Activated CD8-positive, alpha-beta T cell treated with anti-CD3 and anti-CD28 coated beads for 36 hours (primary cell): Measurements from ENCODE around the gene LGALS4. TPM values are rescaled to one million over a fixed set of nuclear protein-coding genes. Genes with fewer than 3 reads are reported as not detected.
"Not testable (repeated sequence)": the region's sequence is repeated elsewhere in the genome, so short reads cannot be mapped to it uniquely, and the experiment has no call there.

Experiments used
- ATAC-seq: fragments of 200-7000 bp; cut with Tn5 transposase; one replicate; pipeline ENCODE4 v1.10.0; 2021; ENCODE audit warnings: mild to moderate bottlenecking, moderate library complexity
- CTCF ChIA-PET: fragments of 350-600 bp; sonication (Branson Sonifier 250); formaldehyde crosslinking; loops from one replicate; lab custom pipeline; 2021; ENCODE audit warnings: antibody characterized with exemption; lab: Charles Lee
- POLR2A ChIA-PET: fragments of 350-600 bp; sonication (Branson Sonifier 250); formaldehyde crosslinking; loops from one replicate; lab custom pipeline; 2021; ENCODE audit warnings: antibody characterized with exemption; lab: Charles Lee
- DNase-seq: peaks from one replicate; pipeline ENCODE4 v3.0.0-alpha.2; 2020
- H3K27ac Mint-ChIP-seq: one replicate; pipeline ENCODE4 v1.8.0; 2021; ENCODE audit warnings: mild to moderate bottlenecking, mixed read lengths
- H3K27me3 Mint-ChIP-seq: one replicate; pipeline ENCODE4 v1.8.0; 2021; ENCODE audit warnings: mixed read lengths
- H3K36me3 Mint-ChIP-seq: one replicate; pipeline ENCODE4 v1.8.0; 2021; ENCODE audit warnings: low read depth, mixed read lengths
- H3K4me1 Mint-ChIP-seq: one replicate; pipeline ENCODE4 v1.8.0; 2021; ENCODE audit warnings: low read depth, mixed read lengths
- H3K4me3 Mint-ChIP-seq: one replicate; pipeline ENCODE4 v1.8.0; 2021; ENCODE audit warnings: mild to moderate bottlenecking, moderate library complexity, mixed read lengths
- H3K9me3 Mint-ChIP-seq: one replicate; pipeline ENCODE4 v1.8.0; 2021; ENCODE audit warnings: mixed read lengths
- intact Hi-C: fragments of 100-400 bp; cut with micrococcal nuclease; formaldehyde crosslinking; loops from one replicate; pipeline ENCODE4 v1.10.0; 2022
- total RNA-seq, 2 experiments: library from RNA; stranded (reverse); gene quantifications; one replicate each; pipeline ENCODE4 v1.2.3, GENCODE V29; 2021
- TF ChIP-seq, protein P1 (sequence below): fragments of 200-600 bp; IDR thresholded peaks from one replicate; pipeline ENCODE4 v1.8.0; 2022; ENCODE audit warnings: antibody characterized with exemption, mild to moderate bottlenecking

LGALS4 gene
- total RNA-seq, 2 experiments from 2014 or later, result 0.29 to 0.72 TPM

- Mint-ChIP-seq H3K36me3 (peaks cover 32% of the 10 kb centered on the region), H3K27me3 (no peaks in the 10 kb centered on the region), H3K27ac (peak overlapping the region; percentile 30), H3K4me3 (no peak overlapping the region), H3K4me1 (no peaks in the 10 kb centered on the region), H3K9me3 (no peaks in the 10 kb centered on the region)
- DNase-seq (no peak), ATAC-seq (no peak)
- intact Hi-C loops, result no loop called here
- ChIA-PET POLR2A (interaction anchor here (0.6 kb wide), 1 partner anchor 349 kb away, joined by 3 read pairs; no protein-coding TSS in a partner anchor), CTCF (no interaction called here)
- TF ChIP-seq, protein P1, sequence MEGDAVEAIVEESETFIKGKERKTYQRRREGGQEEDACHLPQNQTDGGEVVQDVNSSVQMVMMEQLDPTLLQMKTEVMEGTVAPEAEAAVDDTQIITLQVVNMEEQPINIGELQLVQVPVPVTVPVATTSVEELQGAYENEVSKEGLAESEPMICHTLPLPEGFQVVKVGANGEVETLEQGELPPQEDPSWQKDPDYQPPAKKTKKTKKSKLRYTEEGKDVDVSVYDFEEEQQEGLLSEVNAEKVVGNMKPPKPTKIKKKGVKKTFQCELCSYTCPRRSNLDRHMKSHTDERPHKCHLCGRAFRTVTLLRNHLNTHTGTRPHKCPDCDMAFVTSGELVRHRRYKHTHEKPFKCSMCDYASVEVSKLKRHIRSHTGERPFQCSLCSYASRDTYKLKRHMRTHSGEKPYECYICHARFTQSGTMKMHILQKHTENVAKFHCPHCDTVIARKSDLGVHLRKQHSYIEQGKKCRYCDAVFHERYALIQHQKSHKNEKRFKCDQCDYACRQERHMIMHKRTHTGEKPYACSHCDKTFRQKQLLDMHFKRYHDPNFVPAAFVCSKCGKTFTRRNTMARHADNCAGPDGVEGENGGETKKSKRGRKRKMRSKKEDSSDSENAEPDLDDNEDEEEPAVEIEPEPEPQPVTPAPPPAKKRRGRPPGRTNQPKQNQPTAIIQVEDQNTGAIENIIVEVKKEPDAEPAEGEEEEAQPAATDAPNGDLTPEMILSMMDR, result no peak
Measured at GRCh38 chr19:38819231-38819920, 6.6 kb upstream of the LGALS4 start.

GRCh38 chr19:38817081-38817480 is 4.3 kb upstream of the LGALS4 start:
- peaks cover 16% of the 10 kb centered on the region for H3K36me3 Mint-ChIP-seq
- no peak for DNase-seq
- intact Hi-C loops, result no loop called here
- no peaks in the 10 kb centered on the region for H3K27me3 Mint-ChIP-seq
- H3K4me3 Mint-ChIP-seq, result no peak overlapping the region
- ATAC-seq, result no peak
- TF ChIP-seq, protein P1, result no peak
- CTCF ChIA-PET, result no interaction called here
- H3K9me3 Mint-ChIP-seq, result no peaks in the 10 kb centered on the region
- POLR2A ChIA-PET, result no interaction called here
- no peaks in the 10 kb centered on the region for H3K4me1 Mint-ChIP-seq
- no peak overlapping the region for H3K27ac Mint-ChIP-seq

- no peak for ATAC-seq
- Mint-ChIP-seq H3K27me3 (no peaks in the 10 kb centered on the region), H3K36me3 (peaks cover 13% of the 10 kb centered on the region), H3K27ac (no peak overlapping the region), H3K9me3 (no peaks in the 10 kb centered on the region), H3K4me3 (no peak overlapping the region), H3K4me1 (no peaks in the 10 kb centered on the region)
- ChIA-PET CTCF (no interaction called here), POLR2A (no interaction called here)
- intact Hi-C loops, result no loop called here
- TF ChIP-seq, protein P1, result no peak
- no peak for DNase-seq
Measured at GRCh38 chr19:38816131-38816750, 3.5 kb upstream of the LGALS4 start.

DNA sequence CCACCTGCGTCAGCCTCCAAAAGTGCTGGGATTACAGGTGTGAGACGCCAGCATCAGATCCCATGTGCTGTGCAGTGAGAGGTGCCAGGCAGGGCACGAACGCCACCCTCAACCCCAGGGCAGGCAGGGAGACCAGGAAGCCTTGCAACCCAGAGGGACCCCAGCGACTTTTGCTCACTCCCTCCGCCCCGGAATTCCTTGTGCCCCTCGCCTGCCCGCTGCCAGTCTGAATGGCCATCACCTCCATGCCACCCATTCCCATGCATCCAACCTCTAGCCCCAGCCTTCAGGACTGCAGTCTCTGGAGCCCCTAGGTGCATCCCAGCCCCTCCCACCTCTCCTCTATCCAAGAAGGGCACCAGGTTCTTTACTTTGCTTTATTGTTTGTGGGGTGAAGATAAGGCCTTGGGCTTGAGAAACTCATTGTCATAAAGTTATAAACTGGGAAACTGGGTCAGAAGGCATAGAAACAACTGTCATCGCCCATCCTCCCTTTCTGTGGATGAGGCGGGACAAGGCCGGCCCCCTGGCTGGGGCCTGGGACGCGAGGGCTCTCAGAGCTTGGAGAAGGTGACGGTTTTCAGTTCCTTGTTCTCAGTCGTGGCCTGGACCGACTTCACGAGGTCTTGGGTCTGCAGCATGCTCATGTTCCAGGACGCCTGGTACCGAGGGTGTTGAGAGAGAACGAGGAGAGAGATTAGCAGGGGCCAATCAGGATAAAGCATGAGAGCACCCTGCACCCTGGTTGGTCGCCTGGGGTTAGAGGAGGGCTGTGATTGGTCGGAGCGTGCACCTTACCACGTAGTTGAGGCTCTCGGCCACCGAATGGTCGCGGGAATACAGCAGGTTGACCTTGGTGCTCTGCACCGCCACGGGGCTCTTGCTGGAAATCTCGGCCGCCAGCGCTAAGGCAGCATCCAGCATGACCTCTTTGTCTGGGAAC is 2.6 kb upstream of the LGALS4 start:
- no peaks in the 10 kb centered on the region for H3K4me1 Mint-ChIP-seq
- no peaks in the 10 kb centered on the region for H3K9me3 Mint-ChIP-seq
- DNase-seq (no peak), ATAC-seq (no peak)
- TF ChIP-seq, protein P1, result no peak
- no peak overlapping the region for H3K4me3 Mint-ChIP-seq
- ChIA-PET CTCF (no interaction called here), POLR2A (no interaction called here)
- intact Hi-C loops, result no loop called here
- no peak overlapping the region for H3K27ac Mint-ChIP-seq
- no peaks in the 10 kb centered on the region for H3K27me3 Mint-ChIP-seq
- peaks cover 9% of the 10 kb centered on the region for H3K36me3 Mint-ChIP-seq

DNA sequence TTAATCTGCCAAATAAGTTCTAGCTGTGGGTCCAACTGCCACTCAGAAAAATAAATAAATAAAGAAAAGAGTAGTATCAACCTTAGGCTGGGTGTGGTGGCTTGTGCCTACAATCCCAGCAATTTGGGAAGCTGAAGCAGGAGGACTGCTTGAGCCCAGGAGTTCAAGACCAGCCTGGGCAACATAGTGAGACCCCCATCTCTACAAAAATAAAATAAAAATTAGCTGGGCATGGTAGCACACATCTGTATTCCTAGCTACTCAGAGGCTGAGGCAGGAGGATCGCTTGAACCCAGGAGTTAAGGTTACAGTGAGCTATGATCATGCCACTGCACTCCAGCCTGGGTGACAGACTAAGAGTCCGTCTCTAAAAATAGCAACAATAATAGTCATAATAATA is 1.2 kb upstream of the LGALS4 start:
- intact Hi-C loops, DNase-seq, H3K36me3 Mint-ChIP-seq, H3K27ac Mint-ChIP-seq, H3K27me3 Mint-ChIP-seq, ATAC-seq, H3K9me3 Mint-ChIP-seq, H3K4me3 Mint-ChIP-seq, POLR2A ChIA-PET, H3K4me1 Mint-ChIP-seq: not testable (repeated sequence)
- CTCF ChIA-PET, result interaction anchor here (0.5 kb wide), 1 partner anchor 179 kb away, joined by 4 read pairs; no protein-coding TSS in a partner anchor
